GM12865 (cell line): ENCODE measurements around the gene CEMIP.

Experiments used
- DNase-seq: peaks from one replicate; pipeline ENCODE4 v3.0.0; 2010; ENCODE audit warnings: low read depth
- H3K4me3 ChIP-seq: 2 replicates; pipeline ENCODE4 v1.5.1; 2011; ENCODE audit warnings: mild to moderate bottlenecking, low read depth, low read length, control low read depth
- TF ChIP-seq, protein P1 (sequence below): IDR thresholded peaks from 2 replicates; pipeline ENCODE4 v1.5.1; 2011; ENCODE audit warnings: low read length, control low read depth, low read depth, inconsistent platforms; ENCODE audit not compliant: insufficient read depth; ENCODE audit errors: missing control alignments

The CEMIP gene

DNA sequence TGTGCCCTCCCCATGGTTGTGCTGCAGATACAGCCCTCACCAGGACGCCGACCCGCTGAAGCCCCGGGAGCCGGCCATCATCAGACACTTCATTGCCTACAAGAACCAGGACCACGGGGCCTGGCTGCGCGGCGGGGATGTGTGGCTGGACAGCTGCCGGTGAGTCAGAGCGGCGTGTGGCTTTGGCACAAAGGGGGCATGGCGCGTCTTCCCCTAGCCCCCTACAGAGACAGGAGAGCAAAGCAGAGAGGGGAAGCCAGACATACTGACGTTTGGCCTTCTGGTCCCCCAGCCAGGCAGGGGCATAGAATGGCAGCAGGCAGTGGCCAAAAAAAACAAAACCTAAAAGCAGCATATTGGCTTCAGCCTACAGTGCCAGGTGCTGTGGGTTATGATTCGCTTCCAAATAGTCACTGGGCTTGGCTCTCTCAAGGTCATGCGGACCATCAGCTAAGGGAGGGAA is 146.5 kb downstream of the CEMIP start:
- DNase-seq = no peak
- H3K4me3 ChIP-seq = no peak overlapping the region
- TF ChIP-seq, protein P1, sequence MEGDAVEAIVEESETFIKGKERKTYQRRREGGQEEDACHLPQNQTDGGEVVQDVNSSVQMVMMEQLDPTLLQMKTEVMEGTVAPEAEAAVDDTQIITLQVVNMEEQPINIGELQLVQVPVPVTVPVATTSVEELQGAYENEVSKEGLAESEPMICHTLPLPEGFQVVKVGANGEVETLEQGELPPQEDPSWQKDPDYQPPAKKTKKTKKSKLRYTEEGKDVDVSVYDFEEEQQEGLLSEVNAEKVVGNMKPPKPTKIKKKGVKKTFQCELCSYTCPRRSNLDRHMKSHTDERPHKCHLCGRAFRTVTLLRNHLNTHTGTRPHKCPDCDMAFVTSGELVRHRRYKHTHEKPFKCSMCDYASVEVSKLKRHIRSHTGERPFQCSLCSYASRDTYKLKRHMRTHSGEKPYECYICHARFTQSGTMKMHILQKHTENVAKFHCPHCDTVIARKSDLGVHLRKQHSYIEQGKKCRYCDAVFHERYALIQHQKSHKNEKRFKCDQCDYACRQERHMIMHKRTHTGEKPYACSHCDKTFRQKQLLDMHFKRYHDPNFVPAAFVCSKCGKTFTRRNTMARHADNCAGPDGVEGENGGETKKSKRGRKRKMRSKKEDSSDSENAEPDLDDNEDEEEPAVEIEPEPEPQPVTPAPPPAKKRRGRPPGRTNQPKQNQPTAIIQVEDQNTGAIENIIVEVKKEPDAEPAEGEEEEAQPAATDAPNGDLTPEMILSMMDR = no peak

- TF ChIP-seq, protein P1 = no peak
- DNase-seq = no peak
- H3K4me3 ChIP-seq = no peak overlapping the region
Measured at GRCh38 chr15:80926126-80926525, 147.0 kb downstream of the CEMIP start.

GRCh38 chr15:80929225-80929624 is 150.1 kb downstream of the CEMIP start:
- no peak overlapping the region for H3K4me3 ChIP-seq
- TF ChIP-seq, protein P1 = no peak
- no peak for DNase-seq

DNA sequence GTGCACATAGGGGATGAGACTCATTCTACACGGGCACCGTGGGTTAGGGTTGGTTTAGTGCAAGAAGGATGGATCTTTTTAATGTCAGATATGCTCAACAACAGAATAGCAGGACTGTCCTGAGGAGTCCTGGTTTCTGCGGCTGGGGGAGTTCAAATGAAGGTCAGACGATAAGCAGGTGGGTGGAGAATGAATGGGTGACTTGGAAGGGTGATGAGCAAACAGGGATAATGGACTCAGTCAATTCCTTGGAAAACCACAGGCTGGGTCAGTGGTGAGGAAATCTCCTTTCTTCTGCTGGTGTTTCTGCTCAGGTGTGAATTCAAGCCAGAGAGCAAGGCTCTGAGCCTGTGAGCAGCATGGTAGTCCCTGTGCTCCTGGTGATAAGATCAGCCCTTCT is 150.5 kb downstream of the CEMIP start:
- no peak overlapping the region for H3K4me3 ChIP-seq
- no peak for DNase-seq
- TF ChIP-seq, protein P1 = no peak

GRCh38 chr15:80931191-80931590 is 152.0 kb downstream of the CEMIP start:
- no peak overlapping the region for H3K4me3 ChIP-seq
- DNase-seq = no peak
- TF ChIP-seq, protein P1 = no peak

DNA sequence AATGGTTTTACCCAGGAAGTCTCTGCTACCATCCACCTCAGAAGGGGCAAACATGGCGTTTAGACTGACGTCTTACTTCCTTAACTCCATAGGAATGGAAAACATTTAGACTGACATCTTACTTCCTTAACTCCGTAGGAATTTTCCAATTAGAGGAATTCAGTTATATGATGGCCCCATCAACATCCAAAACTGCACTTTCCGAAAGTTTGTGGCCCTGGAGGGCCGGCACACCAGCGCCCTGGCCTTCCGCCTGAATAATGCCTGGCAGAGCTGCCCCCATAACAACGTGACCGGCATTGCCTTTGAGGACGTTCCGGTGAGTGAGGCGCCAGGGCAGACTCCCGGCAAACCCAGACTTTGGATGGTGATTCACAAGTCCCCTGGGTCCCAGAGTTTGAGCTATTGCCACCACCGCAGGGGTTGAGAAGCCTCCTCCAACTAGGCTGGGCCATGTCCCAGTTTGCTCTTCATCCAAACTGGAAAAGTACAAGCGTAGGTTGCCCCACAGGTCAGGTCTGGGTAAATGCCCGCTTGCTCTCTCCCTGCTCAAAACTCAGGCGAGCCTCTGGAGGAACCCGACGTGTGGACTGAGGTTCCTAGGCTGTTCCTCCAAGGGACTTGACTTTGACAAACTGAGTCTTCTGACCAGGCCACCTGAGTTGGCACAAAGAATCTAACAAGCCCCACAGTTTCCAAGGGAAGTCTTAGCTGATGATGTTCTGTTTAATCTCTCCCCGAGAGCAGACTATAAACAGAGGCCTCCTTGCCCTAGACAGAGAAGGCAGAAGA is 152.7 kb downstream of the CEMIP start:
- no peak for DNase-seq
- TF ChIP-seq, protein P1 = no peak
- no peak overlapping the region for H3K4me3 ChIP-seq

DNA sequence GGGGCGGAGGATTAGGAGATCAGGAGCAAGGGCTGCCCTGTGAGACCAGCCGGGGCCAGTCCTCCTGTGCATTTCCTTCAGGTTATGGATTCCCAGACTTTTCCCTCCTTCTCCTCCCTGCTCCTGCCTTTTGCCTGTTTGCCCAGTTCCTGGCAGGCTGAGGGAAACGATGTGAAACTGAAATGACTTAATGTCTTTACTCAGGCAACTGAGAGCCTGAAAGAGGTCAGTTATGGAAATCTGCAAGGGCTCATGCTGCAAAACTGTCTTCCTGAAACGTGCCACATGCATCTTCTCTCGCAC is 153.3 kb downstream of the CEMIP start:
- no peak for DNase-seq
- no peak overlapping the region for H3K4me3 ChIP-seq
- TF ChIP-seq, protein P1 = no peak
